HG03280 (cell line): ENCODE results near the gene RASD1.
"Not testable (repeated sequence)": the region's sequence is repeated elsewhere in the genome, so short reads cannot be mapped to it uniquely, and the experiment has no call there.

ENCODE experiments used
- ATAC-seq: cut with Tn5 transposase; IDR thresholded peaks from one replicate; pipeline ENCODE4 v1.9.1; 2021; ENCODE audit warnings: mild to moderate bottlenecking, moderate library complexity; ENCODE audit not compliant: unreplicated experiment

Gene RASD1

GRCh38 chr17:17479209-17479608, 17.0 kb downstream of the RASD1 start:
- ATAC-seq, result no peak

GRCh38 chr17:17476865-17477467, 19.2 kb downstream of the RASD1 start, which contains the start of gene MED9:
Gene MED9 (plus strand): TSS chr17:17477000. CDS start chr17:17477042, 42 bp downstream.
- ATAC-seq, result peak; percentile 91

- ATAC-seq, result no peak
Measured at GRCh38 chr17:17474341-17474740, 21.9 kb downstream of the RASD1 start.

GRCh38 chr17:17472333-17472920, 23.8 kb downstream of the RASD1 start:
- ATAC-seq, result no peak

- no peak for ATAC-seq
Measured at GRCh38 chr17:17469996-17470395, 26.2 kb downstream of the RASD1 start.

GRCh38 chr17:17469358-17469757, 26.8 kb downstream of the RASD1 start:
- no peak for ATAC-seq

GRCh38 chr17:17468217-17469010, 27.8 kb downstream of the RASD1 start:
- ATAC-seq, result no peak

- ATAC-seq, result no peak
Measured at GRCh38 chr17:17467720-17468119, 28.5 kb downstream of the RASD1 start.

GRCh38 chr17:17467016-17467415, 29.2 kb downstream of the RASD1 start:
- no peak for ATAC-seq

GRCh38 chr17:17466511-17466910, 29.7 kb downstream of the RASD1 start:
- ATAC-seq, result no peak

- ATAC-seq, result not testable (repeated sequence)
Measured at GRCh38 chr17:17465878-17466277, 30.3 kb downstream of the RASD1 start.

- ATAC-seq, result no peak
Measured at GRCh38 chr17:17463821-17464220, 32.4 kb downstream of the RASD1 start.

GRCh38 chr17:17462048-17462824, 34.0 kb downstream of the RASD1 start:
- no peak for ATAC-seq

- no peak for ATAC-seq
Measured at GRCh38 chr17:17460038-17460437, 36.2 kb downstream of the RASD1 start.

GRCh38 chr17:17457680-17458079, 38.5 kb downstream of the RASD1 start:
- no peak for ATAC-seq

- ATAC-seq, result no peak
Measured at GRCh38 chr17:17456251-17456650, 39.9 kb downstream of the RASD1 start.

- no peak for ATAC-seq
Measured at GRCh38 chr17:17455173-17455572, 41.0 kb downstream of the RASD1 start.

- not testable (repeated sequence) for ATAC-seq
Measured at GRCh38 chr17:17454700-17455099, 41.5 kb downstream of the RASD1 start.

GRCh38 chr17:17454276-17454675, 41.9 kb downstream of the RASD1 start:
- ATAC-seq, result no peak

GRCh38 chr17:17453088-17453487, 43.1 kb downstream of the RASD1 start:
- ATAC-seq, result no peak

GRCh38 chr17:17448723-17449122, 47.5 kb downstream of the RASD1 start:
- ATAC-seq, result no peak
